ENCODE measurements around the gene KIAA1210. TPM values are rescaled to one million over a fixed set of nuclear protein-coding genes. Genes with fewer than 3 reads are reported as not detected.
"Not testable (repeated sequence)": the region's sequence is repeated elsewhere in the genome, so short reads cannot be mapped to it uniquely, and the experiment has no call there.

The KIAA1210 gene
- total RNA-seq, 3 donors from 2014 or later (not counting 1 experiment from before 2014, with no cell fraction given) = not detected

DNA sequence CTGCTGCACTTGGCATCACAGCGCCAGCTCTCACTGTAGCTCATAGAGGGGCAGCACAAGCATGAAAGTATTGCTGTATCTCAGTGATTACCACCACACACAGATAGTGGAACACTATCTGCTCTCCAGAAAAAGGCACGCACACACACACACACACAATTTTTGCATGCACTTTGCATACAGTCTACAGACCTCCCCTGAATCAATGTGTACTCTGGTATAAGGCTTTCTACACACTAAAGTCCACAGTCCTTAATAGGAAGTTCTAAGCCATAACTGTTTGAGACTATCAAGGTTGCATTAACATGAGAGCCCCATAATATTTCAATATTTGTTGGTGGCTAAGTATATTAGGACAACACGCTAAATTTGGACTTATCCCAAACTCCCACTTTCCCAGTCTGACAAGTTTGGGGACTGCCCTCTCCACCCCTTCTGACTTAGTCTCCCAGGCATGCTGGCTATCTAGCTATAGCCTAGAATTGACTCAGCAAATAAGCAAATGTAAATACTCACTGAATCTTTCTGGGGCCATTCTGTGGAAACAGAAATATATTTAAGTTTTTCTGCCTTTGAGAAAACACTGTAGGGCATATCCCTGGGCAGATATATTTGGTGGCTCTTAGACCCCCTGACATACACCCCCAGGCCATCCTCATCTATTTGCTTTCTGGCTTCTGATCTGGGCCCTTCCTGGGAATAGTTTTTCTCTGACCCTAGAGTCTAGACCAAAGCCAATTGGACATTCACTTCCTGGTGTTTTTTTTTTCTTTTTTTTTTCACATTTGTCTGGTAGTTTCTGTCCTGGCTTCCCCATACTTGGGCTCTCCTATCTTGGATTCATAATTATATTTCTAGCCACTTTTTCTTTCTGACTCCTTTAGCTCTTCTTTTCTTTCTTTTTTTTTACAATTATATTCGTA, 91.2 kb downstream of the KIAA1210 start:
- H3K36me3 Mint-ChIP-seq = no peaks in the 10 kb centered on the region
- H3K36me3 ChIP-seq (ENCODE audit: control insufficient read depth, insufficient read depth, low read length) = no peaks in the 10 kb centered on the region
- DNase-seq = no peak
- no peak for ATAC-seq
- intact Hi-C loops (cut with micrococcal nuclease) = no loop called here
- no peak overlapping the region for H3K4me3 Mint-ChIP-seq
- 100% methylated on average over 2 of the region's 4 CpGs for WGBS (ENCODE audit: insufficient coverage)
- TF ChIP-seq, protein P1, sequence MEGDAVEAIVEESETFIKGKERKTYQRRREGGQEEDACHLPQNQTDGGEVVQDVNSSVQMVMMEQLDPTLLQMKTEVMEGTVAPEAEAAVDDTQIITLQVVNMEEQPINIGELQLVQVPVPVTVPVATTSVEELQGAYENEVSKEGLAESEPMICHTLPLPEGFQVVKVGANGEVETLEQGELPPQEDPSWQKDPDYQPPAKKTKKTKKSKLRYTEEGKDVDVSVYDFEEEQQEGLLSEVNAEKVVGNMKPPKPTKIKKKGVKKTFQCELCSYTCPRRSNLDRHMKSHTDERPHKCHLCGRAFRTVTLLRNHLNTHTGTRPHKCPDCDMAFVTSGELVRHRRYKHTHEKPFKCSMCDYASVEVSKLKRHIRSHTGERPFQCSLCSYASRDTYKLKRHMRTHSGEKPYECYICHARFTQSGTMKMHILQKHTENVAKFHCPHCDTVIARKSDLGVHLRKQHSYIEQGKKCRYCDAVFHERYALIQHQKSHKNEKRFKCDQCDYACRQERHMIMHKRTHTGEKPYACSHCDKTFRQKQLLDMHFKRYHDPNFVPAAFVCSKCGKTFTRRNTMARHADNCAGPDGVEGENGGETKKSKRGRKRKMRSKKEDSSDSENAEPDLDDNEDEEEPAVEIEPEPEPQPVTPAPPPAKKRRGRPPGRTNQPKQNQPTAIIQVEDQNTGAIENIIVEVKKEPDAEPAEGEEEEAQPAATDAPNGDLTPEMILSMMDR (IDR thresholded peaks at IDR 0.05) = no peak
- H3K4me1 Mint-ChIP-seq = no peaks in the 10 kb centered on the region
- H3K27ac ChIP-seq (ENCODE audit: low read length) = no peak overlapping the region
- H3K27ac Mint-ChIP-seq = no peak overlapping the region
- H3K9me3 Mint-ChIP-seq = peaks cover 0 to 4% of the 10 kb centered on the region in 2 donors
- no peaks in the 10 kb centered on the region for H3K9me3 ChIP-seq (ENCODE audit: control insufficient read depth, insufficient read depth, low read length)
- H3K4me1 ChIP-seq (ENCODE audit: control insufficient read depth, insufficient read depth, low read length) = no peaks in the 10 kb centered on the region
- peaks cover 7 to 8% of the 10 kb centered on the region in 2 donors for H3K27me3 Mint-ChIP-seq (ENCODE audit: low read depth in 2 of 2)
- no peaks in the 10 kb centered on the region for H3K27me3 ChIP-seq (ENCODE audit: control insufficient read depth, insufficient read depth, low read length)
- no peak overlapping the region for H3K4me3 ChIP-seq (ENCODE audit: low read length)

DNA sequence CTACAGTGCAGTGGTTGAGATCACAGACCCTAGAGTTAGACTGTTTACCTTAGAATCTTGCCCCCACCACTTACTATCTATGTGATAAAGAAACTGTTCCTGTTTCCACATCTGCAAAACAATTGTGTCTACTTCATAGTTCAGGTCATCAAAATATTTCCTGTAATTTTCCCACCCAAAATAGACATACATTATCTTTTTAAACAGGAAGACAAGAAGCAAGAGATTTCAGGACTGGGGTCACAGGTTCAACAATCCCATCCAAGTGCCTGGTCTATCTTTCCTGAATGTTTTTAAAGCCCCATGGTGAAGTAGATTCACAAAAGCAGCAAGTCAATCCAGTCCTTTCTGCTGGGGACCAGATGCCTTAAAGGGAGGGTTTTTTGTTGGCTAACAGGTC, 96.6 kb downstream of the KIAA1210 start:
- peaks cover 7 to 14% of the 10 kb centered on the region in 2 donors for H3K27me3 Mint-ChIP-seq (ENCODE audit: low read depth in 2 of 2)
- no peaks in the 10 kb centered on the region for H3K9me3 ChIP-seq (ENCODE audit: control insufficient read depth, insufficient read depth, low read length)
- H3K27ac Mint-ChIP-seq = no peak overlapping the region
- no peak overlapping the region for H3K4me3 Mint-ChIP-seq
- H3K27ac ChIP-seq (ENCODE audit: low read length) = no peak overlapping the region
- no peak overlapping the region for H3K4me3 ChIP-seq (ENCODE audit: low read length)
- no peaks in the 10 kb centered on the region for H3K4me1 Mint-ChIP-seq
- intact Hi-C loops (cut with micrococcal nuclease) = no loop called here
- H3K4me1 ChIP-seq (ENCODE audit: control insufficient read depth, insufficient read depth, low read length) = no peaks in the 10 kb centered on the region
- no peaks in the 10 kb centered on the region for H3K36me3 ChIP-seq (ENCODE audit: control insufficient read depth, insufficient read depth, low read length)
- H3K9me3 Mint-ChIP-seq = peaks cover 0 to 4% of the 10 kb centered on the region in 2 donors
- no peaks in the 10 kb centered on the region for H3K27me3 ChIP-seq (ENCODE audit: control insufficient read depth, insufficient read depth, low read length)
- TF ChIP-seq, protein P1 (IDR thresholded peaks at IDR 0.05) = no peak
- H3K36me3 Mint-ChIP-seq = no peaks in the 10 kb centered on the region
- no peak for DNase-seq
- ATAC-seq = no peak

DNA sequence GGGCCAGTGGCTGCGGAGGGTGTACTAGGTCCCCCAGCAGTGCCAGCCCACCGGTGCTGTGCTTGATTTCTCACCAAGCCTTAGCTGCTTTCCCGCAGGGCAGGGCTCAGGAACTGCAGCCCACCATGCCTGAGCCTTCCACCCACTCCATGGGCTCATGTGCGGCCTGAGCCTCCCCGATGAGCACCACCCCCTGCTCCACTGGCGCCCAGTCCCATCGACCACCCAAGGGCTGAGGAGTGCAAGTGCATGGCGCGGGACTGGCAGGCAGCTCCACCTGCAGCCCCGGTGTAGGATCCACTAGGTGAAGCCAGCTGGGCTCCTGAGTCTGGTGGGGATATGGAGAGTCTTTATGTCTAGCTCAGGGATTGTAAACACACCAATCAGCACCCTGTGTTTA, 98.0 kb downstream of the KIAA1210 start:
- H3K27ac ChIP-seq (ENCODE audit: low read length); H3K4me3 ChIP-seq (ENCODE audit: low read length); intact Hi-C loops (cut with micrococcal nuclease); H3K27me3 ChIP-seq (ENCODE audit: control insufficient read depth, insufficient read depth, low read length); H3K9me3 Mint-ChIP-seq; H3K4me3 Mint-ChIP-seq; H3K9me3 ChIP-seq (ENCODE audit: control insufficient read depth, insufficient read depth, low read length); DNase-seq; H3K27ac Mint-ChIP-seq; H3K36me3 ChIP-seq (ENCODE audit: control insufficient read depth, insufficient read depth, low read length); H3K4me1 Mint-ChIP-seq; H3K36me3 Mint-ChIP-seq; H3K4me1 ChIP-seq (ENCODE audit: control insufficient read depth, insufficient read depth, low read length); ATAC-seq: not testable (repeated sequence)
- peaks cover 7 to 14% of the 10 kb centered on the region in 2 donors for H3K27me3 Mint-ChIP-seq (ENCODE audit: low read depth in 2 of 2)
- WGBS (ENCODE audit: insufficient coverage) = 96% methylated on average over 6 of the region's 10 CpGs

DNA sequence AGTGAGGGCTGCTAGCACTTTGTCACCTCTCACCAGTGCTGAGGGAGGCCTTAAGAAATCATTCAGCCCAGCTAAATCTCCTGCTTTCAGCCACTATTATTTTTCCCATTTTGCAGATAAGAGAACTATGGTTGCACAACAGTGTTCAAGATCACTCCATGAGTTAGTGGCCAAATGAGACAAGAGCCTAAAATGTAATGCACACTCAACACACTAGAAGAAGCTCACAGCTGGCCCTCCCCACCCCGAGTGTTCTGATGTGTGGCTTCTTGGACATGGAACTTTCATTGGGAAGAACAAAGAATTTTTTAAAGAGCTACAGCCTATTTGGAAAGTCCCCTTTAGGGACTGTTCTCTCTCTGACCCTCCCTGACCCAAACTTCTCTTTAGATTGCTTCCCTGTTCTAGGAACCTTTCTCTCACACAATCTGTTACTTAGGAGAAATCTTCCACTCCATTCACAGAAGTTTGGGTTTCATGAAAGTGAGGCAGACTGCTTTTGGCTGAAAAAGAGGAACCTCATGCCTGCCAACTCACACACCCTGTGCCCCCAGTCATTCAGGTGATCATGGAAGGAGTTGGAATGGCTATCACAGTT, 98.8 kb downstream of the KIAA1210 start:
- TF ChIP-seq, protein P1 (IDR thresholded peaks at IDR 0.05) = no peak
- ATAC-seq (no peak), DNase-seq (no peak)
- no peaks in the 10 kb centered on the region for H3K4me1 ChIP-seq (ENCODE audit: control insufficient read depth, insufficient read depth, low read length)
- H3K4me1 Mint-ChIP-seq = no peaks in the 10 kb centered on the region
- H3K9me3 ChIP-seq (ENCODE audit: control insufficient read depth, insufficient read depth, low read length) = no peaks in the 10 kb centered on the region
- H3K27me3 ChIP-seq (ENCODE audit: control insufficient read depth, insufficient read depth, low read length) = no peaks in the 10 kb centered on the region
- WGBS (ENCODE audit: insufficient coverage) = 80% methylated on average over 1 of the region's 1 CpG
- no peaks in the 10 kb centered on the region for H3K36me3 ChIP-seq (ENCODE audit: control insufficient read depth, insufficient read depth, low read length)
- no peak overlapping the region for H3K4me3 ChIP-seq (ENCODE audit: low read length)
- no peak overlapping the region for H3K27ac ChIP-seq (ENCODE audit: low read length)
- H3K27me3 Mint-ChIP-seq (ENCODE audit: low read depth in 2 of 2) = peaks cover 7 to 14% of the 10 kb centered on the region in 2 donors
- no peak overlapping the region for H3K27ac Mint-ChIP-seq
- no peaks in the 10 kb centered on the region for H3K9me3 Mint-ChIP-seq
- no peak overlapping the region for H3K4me3 Mint-ChIP-seq
- intact Hi-C loops (cut with micrococcal nuclease) = no loop called here
- no peaks in the 10 kb centered on the region for H3K36me3 Mint-ChIP-seq
